ENCODE results near the gene CNPY1. TPM values are rescaled to one million over a fixed set of nuclear protein-coding genes. Genes with fewer than 3 reads are reported as not detected.

The CNPY1 gene
- total RNA-seq, 1 experiment from 2014 or later: not detected

- H3K9me3 Mint-ChIP-seq: no peaks in the 10 kb centered on the region; a peak in 1 of 5 replicates
- Histone ChIP-seq H2BK12ac (ENCODE audit: insufficient read length, low read depth, low read length) (no peak overlapping the region), H2BK15ac (ENCODE audit: low read depth, low read length) (no peak overlapping the region), H3K14ac (ENCODE audit: insufficient read depth, low read length) (no peak overlapping the region), H3K18ac (ENCODE audit: insufficient read length, low read depth, low read length) (no peak overlapping the region), H3K23me2 (ENCODE audit: insufficient read length, low read depth, low read length, poor library complexity, severe bottlenecking) (no peaks in the 10 kb centered on the region), H4K91ac (ENCODE audit: insufficient read length, low read depth, low read length) (no peak overlapping the region), H4K5ac (ENCODE audit: insufficient read length, low read depth, low read length) (no peak overlapping the region), H3K79me1 (ENCODE audit: insufficient read depth, low read depth, low read length, poor library complexity, severe bottlenecking) (no peaks in the 10 kb centered on the region), H3K79me2 (ENCODE audit: insufficient read depth, low read length) (no peaks in the 10 kb centered on the region), H3K27ac (ENCODE audit: insufficient read length, low read depth, low read length) (no peak overlapping the region), H3K4me1 (ENCODE audit: insufficient read depth, low read length) (no peaks in the 10 kb centered on the region), H4K20me1 (ENCODE audit: control insufficient read depth, insufficient read depth, insufficient read length) (no peaks in the 10 kb centered on the region), H4K8ac (replicated peaks; ENCODE audit: insufficient read length, low read depth, low read length) (no peak overlapping the region), H3T11ph (ENCODE audit: low read length) (no peak overlapping the region), H2AK5ac (ENCODE audit: insufficient read length, low read length) (no peak overlapping the region), H3K23ac (ENCODE audit: insufficient read length, low read depth, low read length) (no peak overlapping the region), H3K9me3 (ENCODE audit: control insufficient read depth, low read depth, low read length) (no peaks in the 10 kb centered on the region), H2AFZ (ENCODE audit: low read length) (no peak overlapping the region), H3K56ac (ENCODE audit: insufficient read length, low read depth, low read length) (no peak overlapping the region), H2BK5ac (ENCODE audit: insufficient read length, low read length) (no peak overlapping the region), H3K4ac (ENCODE audit: low read depth, low read length) (no peak overlapping the region), H3K4me2 (ENCODE audit: insufficient read depth, insufficient read length, low read length) (no peak overlapping the region), H3K9ac (ENCODE audit: extremely low read depth, insufficient read length, low read length) (no peak overlapping the region), H2BK120ac (ENCODE audit: low read depth, low read length, poor library complexity, severe bottlenecking) (no peak overlapping the region), H2BK20ac (ENCODE audit: low read depth, low read length, poor library complexity, severe bottlenecking) (no peak overlapping the region), H3K27me3 (ENCODE audit: insufficient read depth, low read length) (no peaks in the 10 kb centered on the region)
- H3K27me3 Mint-ChIP-seq (ENCODE audit: low read depth): peaks cover 7% of the 10 kb centered on the region
- no CpG with 5 or more reads among the region's 13 CpGs for WGBS (ENCODE audit: extremely low coverage, insufficient read length, low lambda C conversion rate)
- no peak overlapping the region for H3K4me3 Mint-ChIP-seq
- no peak for DNase-seq
- TF ChIP-seq CTCF (conservative IDR thresholded peaks at IDR 0.05): no peak
- no peaks in the 10 kb centered on the region for H3K36me3 Mint-ChIP-seq (ENCODE audit: insufficient read depth in 1 of 3, low read depth in 3 of 3)
- no peaks in the 10 kb centered on the region for H3K4me1 Mint-ChIP-seq
- H3K27ac Mint-ChIP-seq: no peak overlapping the region; a peak in 1 of 7 replicates
These were observed 12.6 kb upstream of the CNPY1 start for GRCh38 chr7:155558961-155559360.

Measured in H9 (cell line).